SK-N-DZ (cell line): ENCODE measurements around the gene ATP8A2.

Experiments used
- DNase-seq: peaks from one replicate; pipeline ENCODE4 v3.0.0-alpha.2; 2015; ENCODE audit warnings: low spot score

The ATP8A2 gene

DNA sequence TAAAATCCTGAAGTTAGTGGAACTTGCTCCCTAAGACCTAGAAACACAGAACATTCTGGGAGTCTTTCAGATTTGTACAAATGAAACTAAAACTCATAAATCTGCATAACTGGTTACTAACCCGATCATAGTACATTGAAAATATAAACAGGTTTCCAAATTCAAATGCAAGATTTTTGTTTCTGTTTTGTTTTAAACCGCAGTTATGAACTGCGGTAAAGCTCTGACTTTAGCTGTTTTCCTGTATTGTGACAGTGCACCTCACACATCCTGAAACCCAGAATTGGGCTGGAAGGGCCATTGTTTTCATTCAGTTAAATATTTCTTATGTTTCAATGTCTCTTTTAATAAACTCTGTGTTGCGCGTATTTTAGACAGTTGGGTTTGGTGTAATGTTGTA, 475.4 kb downstream of the ATP8A2 start:
- DNase-seq: no peak

DNA sequence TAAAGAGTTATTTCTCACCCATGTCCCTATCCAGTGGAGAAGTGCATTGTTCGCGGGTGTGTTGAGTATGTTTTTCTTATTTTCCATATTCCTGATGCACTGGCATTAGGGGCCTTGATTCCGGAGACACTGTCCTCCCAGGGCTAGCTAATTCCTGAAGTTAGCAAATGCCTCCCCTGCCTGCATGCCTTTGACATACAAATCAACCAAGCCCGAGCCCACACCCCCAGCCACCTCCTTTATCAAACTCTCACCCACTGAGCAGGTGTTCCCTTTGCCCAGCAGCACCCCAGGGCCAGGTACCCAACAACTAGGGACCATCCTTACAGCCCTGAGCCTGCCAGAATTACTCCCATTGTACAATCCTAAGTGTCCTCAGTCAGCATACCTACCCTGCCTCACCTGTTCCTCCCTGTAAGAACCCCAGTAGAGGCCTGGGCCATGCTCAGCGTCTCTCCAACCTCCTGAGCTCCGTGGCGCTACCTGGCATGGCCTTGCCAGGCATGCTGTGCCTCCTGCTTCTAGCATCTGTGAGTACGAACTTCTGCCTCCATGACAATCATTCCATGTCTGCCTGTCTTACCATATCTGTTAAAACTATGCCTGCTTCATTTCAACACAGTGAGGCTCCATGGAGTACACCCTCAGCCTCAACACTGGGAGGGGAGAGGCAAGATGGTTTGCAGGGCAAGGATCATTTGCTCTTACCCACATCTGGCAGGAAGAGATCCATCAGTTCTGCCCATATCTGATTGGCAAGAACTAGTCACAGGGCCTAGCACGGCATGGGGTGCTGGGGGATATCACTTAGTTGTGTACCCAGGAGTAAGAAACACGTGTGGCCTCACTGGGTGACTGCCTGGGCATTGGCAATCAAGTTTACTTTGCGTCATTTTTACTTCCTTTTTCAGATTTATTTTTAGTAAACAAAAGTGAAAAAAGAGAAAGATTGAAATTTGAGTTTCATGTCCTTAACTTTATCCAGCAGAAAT, 476.2 kb downstream of the ATP8A2 start:
- DNase-seq: no peak

DNA sequence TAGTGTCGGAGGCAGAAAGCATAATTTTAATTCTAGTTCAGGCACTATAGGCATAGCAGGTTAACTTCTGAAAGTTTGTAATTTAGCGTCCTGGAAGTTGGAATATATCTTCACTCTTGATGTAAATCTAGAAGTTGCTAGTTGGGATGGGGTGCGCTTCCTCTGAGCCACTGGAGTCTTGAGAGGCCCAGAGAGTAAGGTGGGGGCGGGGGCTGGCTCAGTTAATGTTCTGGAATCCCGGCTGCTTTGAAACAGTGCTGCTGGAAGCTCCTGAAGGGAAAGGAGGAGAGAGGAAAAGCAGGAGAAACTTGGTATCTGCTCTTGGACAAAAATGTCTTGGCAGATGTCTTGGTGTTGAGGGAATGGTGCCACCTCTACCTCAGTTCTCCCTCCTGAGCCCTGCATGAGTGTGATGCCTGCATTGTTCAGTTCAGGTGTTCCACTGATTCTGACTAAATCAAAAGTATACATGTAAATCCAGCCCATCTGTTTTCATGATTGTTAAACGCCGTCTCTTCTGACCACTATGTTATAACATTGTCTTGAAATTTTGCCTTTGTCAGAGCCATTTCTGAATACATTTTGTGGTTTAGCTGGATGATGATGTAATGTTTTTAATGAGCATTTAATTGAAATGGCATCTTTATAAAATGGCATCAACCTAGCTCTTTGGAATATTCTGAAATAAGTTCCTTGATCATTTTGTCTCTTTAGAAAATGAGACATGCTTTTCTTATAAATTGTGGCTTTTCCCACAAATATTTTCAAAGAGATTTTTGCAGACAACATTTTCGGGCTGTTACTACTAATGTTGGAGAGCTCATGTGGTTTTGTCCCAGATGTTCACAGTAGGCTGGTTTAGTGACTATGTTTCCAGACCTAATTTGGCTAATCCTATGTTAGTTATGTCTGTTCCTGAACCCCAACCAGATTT, 477.3 kb downstream of the ATP8A2 start:
- DNase-seq: peak; percentile 46

DNA sequence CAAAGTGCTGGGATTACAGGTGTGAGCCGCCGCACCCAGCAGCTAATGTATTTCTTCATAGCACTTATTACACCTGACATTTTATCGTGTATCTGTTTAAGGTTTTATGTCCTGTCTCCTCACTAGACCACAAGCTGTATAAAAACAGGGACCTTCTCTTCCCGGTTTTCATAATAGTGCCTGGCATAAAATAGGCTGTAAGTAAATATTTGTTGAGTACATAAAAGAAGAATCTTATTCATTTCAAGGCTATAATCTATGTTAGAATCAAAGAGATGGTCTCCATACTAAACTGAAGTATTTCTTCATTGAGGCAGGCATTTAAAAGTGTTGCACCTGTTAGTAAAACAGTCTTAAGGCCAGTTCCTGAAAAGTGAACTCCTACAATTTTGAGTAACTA, 486.1 kb downstream of the ATP8A2 start:
- no peak for DNase-seq

DNA sequence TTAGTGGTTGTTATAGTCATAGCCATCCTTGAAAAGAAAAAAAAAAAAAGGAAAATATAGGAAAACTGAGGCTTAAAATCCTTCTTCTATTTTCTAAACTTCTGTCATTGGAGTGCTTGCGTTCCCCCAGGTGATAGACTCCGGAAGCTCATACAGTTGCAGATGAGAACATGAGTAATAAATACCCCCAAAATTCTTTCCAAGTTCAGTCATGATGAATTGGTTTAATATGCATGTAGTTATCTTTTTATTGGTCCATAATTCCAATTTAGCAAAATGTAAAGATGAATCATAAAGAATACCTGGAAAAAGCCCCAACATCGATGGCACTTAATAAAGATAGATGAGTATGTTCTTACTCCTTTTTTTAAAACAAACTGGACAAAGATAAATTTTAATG, 487.8 kb downstream of the ATP8A2 start:
- DNase-seq: no peak

DNA sequence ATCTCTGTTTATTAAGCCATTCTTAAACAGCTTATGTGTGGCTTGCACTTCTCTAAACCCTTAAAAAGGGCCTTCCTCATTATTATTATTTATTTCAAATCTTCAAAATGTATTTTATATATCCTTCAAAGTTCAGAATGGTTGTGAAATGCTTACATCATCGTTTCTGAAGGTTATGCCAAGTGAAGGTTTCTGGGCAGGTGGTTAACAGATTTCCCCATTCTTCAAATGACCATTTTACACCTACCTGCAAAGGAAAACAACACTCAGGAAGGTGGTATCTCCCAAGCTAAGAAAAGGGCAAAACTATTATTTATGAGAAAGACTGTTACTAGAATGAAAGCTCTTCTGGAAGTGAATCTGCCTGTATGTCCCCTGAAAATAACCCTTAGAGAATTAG, 488.5 kb downstream of the ATP8A2 start:
- DNase-seq: no peak

DNA sequence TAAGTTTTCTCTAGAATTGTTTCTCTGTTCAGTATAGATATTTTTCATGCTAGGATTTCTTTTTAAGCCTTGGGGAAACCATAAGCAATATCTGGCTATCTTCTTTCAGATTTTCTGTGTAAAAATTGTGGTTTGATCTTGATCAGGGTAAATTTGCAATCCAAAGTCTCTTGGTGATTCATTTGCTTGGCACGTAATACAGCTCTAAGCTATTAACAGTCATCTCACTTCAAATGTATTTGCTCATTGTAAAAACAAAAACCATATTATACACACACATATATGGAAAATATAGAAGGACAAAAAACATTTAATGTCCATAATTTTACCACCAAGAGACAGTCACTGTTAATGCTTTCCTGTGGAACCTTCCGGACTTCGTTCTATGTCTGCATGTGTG, 489.1 kb downstream of the ATP8A2 start:
- DNase-seq: no peak

DNA sequence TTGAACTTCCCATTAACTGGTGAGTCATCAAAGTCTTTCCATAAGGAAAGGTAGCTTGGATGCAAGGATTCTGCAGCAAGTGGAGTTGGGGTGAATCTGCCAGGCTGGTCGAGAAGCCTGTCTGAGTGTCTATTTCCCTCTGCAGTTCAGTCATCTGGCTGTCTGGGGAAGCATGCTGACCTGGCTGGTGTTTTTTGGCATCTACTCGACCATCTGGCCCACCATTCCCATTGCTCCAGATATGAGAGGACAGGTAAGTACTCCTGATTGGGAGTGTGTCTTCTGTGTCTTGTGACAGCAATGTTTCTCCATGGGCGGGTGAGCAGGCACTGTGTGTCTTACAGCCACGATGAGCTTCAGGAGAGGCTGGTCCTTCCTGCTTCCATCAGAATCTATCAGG, 490.4 kb downstream of the ATP8A2 start:
- no peak for DNase-seq

DNA sequence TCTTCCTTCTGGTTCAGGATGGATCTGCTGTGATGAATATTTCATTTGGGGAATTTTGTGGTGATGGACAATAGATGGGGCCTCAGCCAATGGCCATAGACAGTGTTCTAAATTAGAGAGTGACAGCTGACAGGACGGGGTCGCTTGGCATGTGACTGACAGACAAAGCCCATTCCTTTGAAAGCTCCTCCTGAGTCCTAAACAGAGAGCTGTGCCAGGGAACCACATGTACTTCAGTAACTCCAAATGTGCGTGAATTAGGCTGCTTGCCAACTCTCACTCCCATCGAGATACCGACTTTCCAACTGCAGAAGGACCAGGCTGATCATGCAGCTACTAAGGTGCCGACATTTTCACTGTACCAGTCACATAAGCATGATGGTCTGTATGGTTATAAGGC, 492.3 kb downstream of the ATP8A2 start:
- DNase-seq: no peak

DNA sequence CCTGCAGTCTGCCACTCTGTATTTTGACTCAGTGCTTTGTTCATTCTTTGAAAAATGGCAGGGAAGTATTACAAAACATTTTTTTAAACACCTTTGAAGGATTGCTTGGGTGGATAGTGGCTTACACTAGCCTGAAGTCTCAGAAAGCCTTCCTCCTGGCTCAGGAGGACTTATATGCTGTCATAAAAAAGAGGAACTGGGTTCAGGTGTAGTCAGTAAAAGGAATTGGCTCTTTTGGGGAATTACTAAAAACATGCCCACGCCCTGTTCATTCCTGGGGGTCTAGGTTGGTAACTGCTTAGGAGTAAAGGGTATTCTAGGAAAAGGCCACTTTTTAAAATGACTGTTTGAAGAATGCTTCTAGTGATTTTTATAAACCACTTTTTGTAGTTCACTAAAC, 493.2 kb downstream of the ATP8A2 start:
- no peak for DNase-seq

DNA sequence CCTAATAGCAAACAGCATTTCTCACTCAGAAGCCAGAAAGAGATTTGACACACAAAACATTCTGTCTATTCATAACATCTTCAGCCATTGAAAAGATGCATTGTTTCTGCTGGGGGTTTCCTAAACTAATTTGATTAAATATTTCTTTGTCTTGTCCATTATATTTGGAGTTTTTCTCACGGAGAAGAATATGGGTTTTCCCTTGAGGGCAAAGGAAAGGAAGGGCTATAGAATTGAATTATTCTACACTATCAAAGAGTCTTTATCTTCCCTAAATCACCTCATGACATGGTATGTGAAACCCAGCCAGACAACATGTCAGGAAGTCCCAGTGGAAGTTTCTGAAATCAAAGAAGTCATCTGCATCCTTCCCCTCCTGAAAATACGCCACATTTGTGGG, 493.6 kb downstream of the ATP8A2 start:
- no peak for DNase-seq

DNA sequence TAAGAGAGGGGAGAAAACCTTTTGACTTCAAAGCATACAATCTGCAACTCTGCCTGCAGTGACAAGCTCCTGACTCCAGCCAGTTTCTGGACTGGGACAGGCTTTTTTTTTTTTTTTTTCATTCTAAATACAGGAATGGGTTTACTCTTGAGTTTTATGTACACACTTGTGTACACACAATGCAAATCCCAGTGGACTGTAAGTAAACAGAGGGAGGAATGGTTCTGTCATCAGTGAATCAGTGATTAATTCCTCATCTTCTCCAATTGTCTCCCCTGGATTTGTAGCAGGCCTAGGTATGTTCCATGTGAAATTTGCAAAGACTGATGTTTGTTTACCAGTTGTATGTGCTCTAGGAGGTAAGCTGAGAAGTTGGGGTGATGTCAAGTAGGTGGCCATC, 495.3 kb downstream of the ATP8A2 start:
- no peak for DNase-seq

DNA sequence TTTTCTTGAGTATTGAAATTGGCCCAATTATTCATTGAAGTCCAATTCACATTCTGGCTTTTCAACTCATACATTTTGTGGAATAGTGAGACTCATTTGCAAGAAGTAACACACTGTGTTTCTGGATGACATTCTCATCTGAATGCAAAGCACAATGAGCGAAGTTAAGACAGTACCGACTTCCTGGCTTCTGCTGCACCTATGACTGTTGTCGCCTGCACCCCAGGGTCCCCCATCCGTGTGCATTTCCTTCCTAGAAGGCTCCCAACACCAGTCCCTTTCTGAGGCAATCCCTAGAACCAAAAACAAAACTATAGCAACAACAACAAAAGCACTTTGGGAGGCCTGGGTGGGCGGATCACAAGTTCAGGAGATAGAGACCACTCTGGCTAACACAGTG, 496.7 kb downstream of the ATP8A2 start:
- no peak for DNase-seq

DNA sequence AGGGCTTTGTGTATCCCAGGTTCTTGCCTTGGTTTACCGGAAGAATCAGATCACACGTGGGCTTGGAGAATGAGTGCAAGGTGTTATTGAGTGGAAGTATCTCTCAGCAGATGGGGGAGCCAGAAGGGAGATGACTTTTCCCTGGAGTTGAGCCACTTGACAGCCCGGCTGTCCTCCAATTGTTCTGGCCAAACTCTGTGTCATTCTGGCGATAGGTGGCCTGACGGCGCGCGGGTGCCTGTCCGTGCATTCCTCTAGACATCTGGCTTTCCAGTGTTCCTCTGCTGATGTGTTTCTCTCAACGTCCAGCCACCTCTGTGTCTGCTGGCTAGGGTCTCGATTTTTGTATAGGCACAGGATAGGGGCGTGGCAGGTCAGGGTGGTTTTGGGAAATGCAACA, 498.2 kb downstream of the ATP8A2 start:
- no peak for DNase-seq

DNA sequence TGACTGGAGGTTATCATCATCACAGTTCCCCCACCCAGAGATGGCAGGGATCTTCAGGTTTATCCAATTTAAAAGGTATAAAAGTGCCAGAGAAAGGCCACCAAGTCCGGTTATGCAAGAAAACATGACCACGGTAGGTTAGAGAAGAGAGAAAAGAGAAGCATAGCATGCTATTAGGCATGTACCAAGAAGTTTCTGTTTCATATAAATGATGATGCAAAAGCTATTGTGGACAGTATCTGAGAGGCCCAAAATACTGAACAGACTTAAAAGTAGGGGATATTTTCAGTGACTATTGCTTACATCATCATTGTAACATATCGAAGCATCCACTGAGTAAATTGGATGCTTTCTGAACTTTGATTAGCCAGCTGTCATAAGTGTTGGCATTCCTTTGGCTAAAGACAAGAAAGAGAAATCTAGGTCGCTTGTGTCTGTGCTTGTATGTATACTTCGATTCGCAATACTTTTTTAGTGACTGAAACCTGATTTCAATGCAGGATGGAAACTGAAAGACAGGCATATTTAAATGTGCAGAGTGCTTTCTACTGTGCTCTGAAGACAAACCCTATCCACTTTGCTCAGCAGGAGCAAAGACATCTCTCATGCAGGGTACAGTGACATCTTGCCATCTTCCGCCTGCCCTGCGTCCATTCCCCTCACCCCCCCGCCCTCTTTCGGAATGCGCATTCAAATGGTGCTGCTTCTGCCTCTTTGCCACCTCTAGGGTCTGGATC, 499.8 kb downstream of the ATP8A2 start:
- DNase-seq: no peak

DNA sequence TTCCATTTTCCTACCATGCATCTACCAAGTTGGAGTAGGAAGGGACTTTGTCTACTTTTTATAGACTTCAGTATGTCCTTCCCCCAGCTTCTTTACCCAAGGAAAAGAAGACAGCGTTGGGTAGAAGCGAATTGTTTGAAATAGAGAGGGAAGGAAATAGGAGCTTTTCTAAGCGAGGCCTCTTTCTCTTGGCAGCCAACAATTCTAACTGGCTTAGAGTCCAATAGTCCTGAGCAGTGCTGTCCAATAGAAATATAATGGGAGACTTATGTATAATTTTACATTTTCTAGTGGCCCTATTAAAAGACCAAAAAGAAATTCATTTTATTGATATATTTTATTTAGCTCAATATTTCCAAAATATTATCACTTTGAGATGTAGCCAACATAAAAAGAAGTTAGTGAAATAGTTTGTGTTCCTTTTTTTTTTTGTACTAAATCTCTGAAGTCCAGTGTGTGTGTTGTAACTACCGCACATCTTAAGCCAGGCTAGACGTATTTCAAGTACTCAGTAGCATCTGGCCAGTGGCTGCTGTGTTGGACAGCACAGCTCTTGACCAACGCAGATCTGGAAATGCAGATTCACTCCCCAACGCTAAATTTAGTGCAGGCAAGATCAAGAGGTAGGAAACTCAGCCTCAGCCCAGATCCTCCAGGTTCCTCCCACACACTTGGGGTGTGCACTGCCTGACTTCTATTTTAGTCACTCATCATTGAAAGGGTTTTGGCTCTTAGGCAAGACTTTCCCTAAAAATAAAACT, 500.9 kb downstream of the ATP8A2 start:
- no peak for DNase-seq

DNA sequence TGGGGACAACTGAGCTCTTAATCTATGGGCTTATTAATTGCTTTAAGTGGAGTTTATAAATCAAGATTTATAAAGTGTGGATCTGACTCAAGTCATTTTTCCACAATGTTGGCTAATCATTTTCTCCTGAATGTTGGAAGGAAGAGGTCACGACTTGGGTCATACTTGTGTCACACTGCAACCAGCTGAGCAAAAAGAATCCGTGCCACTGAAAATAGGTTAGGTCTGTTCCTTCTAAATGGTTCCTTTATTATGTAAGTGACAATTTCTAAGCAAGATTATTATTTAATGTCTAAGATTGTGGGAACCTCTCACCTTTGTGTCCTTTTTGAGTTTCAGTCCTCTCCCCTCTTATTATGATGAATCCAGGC, 501.5 kb downstream of the ATP8A2 start:
- DNase-seq: no peak

DNA sequence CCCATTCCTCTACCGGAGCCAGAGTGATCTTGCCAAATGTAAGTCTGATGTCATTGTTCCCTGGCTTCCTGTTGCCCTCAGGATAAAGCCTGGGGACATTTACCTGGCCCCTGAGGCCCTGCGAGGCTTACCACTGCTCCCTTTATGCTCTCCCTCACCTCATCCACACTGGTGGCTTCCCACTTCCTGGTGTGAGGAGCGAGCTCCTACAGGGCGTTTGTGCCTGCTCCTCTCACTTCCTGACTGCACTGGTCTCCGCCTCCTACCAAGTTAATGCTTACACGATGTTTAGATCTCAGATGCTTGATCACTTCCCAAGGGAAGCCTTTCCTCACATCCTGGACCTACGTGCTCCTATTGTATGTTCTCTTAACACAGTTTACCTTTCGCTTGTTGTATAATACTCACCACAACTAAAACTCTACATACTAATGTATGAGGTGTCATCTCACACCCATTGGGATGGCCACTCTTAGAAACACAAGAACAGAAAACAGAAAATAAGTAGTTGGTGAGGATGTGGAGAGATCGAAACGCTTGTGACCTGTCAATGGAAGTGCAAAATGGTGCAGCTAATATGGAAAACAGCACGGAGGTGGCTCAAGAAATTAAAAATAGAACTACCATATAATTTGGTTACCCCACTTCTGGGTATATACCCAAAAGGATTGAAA, 502.4 kb downstream of the ATP8A2 start:
- DNase-seq: no peak

DNA sequence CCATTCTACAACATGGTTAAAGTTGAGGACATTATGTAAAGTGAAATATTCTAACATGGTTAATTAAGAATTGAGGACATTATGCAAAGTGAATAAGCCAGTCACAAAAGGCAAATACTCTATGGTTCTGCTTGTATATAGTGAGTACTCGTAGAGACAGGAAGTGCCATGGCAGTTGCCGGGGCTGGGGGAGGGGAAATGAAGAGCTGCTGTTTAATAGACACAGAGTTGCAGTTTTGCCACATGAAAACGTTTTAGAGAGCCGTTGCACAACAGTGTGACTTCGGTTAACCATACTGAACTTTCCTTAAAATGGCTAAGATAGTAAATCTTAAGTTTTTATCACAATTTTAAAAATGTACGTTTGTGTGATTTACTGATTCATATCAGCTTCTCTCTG, 503.1 kb downstream of the ATP8A2 start:
- DNase-seq: no peak

DNA sequence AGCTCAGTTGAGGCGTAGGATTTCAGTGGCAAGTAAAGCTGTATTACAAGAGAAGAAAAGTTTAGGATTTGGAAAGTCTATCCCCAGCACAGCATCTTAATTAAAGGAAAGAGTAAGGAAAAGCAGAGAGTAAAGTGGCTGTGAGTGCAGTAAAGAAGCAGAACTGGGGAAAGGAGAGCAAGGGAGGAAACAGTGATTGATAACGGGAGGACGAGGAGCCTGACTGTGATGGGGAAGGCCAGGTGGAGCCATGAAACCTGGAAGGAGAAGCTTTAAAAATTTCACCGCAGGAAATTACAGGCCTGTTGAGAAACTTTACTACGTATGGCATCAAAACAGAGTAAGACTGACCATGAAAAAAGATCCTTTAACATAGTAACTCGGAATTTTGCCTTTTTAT, 504.5 kb downstream of the ATP8A2 start:
- DNase-seq: no peak

DNA sequence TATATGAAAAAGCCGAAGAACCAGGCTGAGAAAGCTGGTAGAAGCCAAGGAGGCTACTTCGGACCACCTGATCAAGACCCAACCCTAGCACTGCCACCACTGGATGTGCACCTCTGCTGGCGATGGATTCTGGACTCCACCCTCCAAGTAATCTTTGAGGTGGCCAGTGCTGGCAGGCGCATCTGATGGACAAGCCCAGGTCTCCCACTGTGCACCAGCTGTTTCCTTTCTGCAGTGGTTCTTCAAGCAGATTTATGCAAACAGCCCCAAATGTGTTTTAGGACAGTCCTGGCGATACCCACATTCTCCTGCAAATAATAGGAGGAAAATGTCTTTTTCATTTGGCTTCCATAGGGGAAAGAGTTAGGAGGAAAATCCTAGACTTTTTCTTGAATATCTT, 507.7 kb downstream of the ATP8A2 start:
- DNase-seq: no peak
